Measurements from ENCODE around the gene GAK. TPM values are rescaled to one million over a fixed set of nuclear protein-coding genes. Genes with fewer than 3 reads are reported as not detected.
"Not testable (repeated sequence)": the region's sequence is repeated elsewhere in the genome, so short reads cannot be mapped to it uniquely, and the experiment has no call there.

Gene GAK
- total RNA-seq, 1 donor, result 44.0 TPM

GRCh38 chr4:930028-930551 is 2.0 kb downstream of the GAK start:
- no peak for TF ChIP-seq CTCF (IDR thresholded peaks at IDR 0.05; ENCODE audit: insufficient read depth, low read depth, low read length)
- H3K4me3 ChIP-seq (ENCODE audit: low read depth, low read length), result peak overlapping the region; percentile 15
- peak; percentile 73 for DNase-seq (ENCODE audit: low read depth)

GRCh38 chr4:929096-929765 is 2.9 kb downstream of the GAK start:
- no peak for DNase-seq (ENCODE audit: low read depth)

GRCh38 chr4:927566-927965 is 4.5 kb downstream of the GAK start:
- not testable (repeated sequence) for DNase-seq (ENCODE audit: low read depth); H3K4me3 ChIP-seq (ENCODE audit: low read depth, low read length)

More at GRCh38 chr4:929096-929765, 2.9 kb downstream of the GAK start:
- TF ChIP-seq CTCF (IDR thresholded peaks at IDR 0.05; ENCODE audit: insufficient read depth, low read depth, low read length), result no peak
- H3K4me3 ChIP-seq (ENCODE audit: low read depth, low read length), result no peak overlapping the region

GRCh38 chr4:926538-926937 is 5.6 kb downstream of the GAK start:
- peak; percentile 12 for DNase-seq (ENCODE audit: low read depth)
- TF ChIP-seq CTCF (IDR thresholded peaks at IDR 0.05; ENCODE audit: insufficient read depth, low read depth, low read length), result peak; percentile 40
- H3K4me3 ChIP-seq (ENCODE audit: low read depth, low read length), result no peak overlapping the region

- DNase-seq (ENCODE audit: low read depth), result peak; percentile 17
- H3K4me3 ChIP-seq (ENCODE audit: low read depth, low read length), result no peak overlapping the region
Observed at GRCh38 chr4:925771-926500, 6.2 kb downstream of the GAK start.

GRCh38 chr4:925171-925570 is 6.9 kb downstream of the GAK start:
- no peak for TF ChIP-seq CTCF (IDR thresholded peaks at IDR 0.05; ENCODE audit: insufficient read depth, low read depth, low read length)
- no peak overlapping the region for H3K4me3 ChIP-seq (ENCODE audit: low read depth, low read length)
- DNase-seq (ENCODE audit: low read depth), result no peak

More at GRCh38 chr4:925771-926500, 6.2 kb downstream of the GAK start:
- TF ChIP-seq CTCF (IDR thresholded peaks at IDR 0.05; ENCODE audit: insufficient read depth, low read depth, low read length), result no peak

All from fibroblast of villous mesenchyme (primary cell).